ENCODE measurements around the gene PRSS50.

PRSS50 gene

GRCh38 chr3:46725621-46726314 is 8.1 kb upstream of the PRSS50 start:
- no peak overlapping the region for H3K27ac ChIP-seq
- TF ChIP-seq, protein P1, sequence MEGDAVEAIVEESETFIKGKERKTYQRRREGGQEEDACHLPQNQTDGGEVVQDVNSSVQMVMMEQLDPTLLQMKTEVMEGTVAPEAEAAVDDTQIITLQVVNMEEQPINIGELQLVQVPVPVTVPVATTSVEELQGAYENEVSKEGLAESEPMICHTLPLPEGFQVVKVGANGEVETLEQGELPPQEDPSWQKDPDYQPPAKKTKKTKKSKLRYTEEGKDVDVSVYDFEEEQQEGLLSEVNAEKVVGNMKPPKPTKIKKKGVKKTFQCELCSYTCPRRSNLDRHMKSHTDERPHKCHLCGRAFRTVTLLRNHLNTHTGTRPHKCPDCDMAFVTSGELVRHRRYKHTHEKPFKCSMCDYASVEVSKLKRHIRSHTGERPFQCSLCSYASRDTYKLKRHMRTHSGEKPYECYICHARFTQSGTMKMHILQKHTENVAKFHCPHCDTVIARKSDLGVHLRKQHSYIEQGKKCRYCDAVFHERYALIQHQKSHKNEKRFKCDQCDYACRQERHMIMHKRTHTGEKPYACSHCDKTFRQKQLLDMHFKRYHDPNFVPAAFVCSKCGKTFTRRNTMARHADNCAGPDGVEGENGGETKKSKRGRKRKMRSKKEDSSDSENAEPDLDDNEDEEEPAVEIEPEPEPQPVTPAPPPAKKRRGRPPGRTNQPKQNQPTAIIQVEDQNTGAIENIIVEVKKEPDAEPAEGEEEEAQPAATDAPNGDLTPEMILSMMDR (IDR thresholded peaks at IDR 0.05), result no peak
- DNase-seq (ENCODE audit: low spot score), result peak; percentile 31
- no peak overlapping the region for H3K4me3 ChIP-seq

DNA sequence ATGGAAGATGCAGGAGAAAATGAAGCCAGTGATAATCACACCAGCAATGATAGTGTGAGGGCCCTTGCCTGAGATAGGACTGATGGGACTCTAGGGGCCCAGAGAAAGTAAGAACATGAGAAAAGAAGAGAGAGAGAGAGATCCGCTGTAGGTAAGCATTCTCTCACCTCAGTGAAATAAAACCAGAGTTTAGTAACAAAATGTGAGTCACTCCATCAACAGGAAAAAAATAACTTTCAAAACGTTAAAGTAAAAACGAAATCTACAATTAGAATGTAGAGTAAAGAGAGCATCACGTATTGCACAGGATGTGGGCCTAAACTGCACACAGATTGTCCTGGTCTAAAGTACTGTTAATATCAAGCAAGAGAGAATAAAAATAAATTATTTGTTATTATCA is 6.8 kb upstream of the PRSS50 start:
- TF ChIP-seq, protein P1 (IDR thresholded peaks at IDR 0.05), result no peak
- Histone ChIP-seq H3K4me3 (no peak overlapping the region), H3K27ac (no peak overlapping the region)
- no peak for DNase-seq (ENCODE audit: low spot score)

- no peak for DNase-seq (ENCODE audit: low spot score)
- H3K27ac ChIP-seq, result no peak overlapping the region
- TF ChIP-seq, protein P1 (IDR thresholded peaks at IDR 0.05), result no peak
- no peak overlapping the region for H3K4me3 ChIP-seq
These were observed 4.8 kb upstream of the PRSS50 start for GRCh38 chr3:46722443-46722842.

GRCh38 chr3:46721009-46721408 is 3.3 kb upstream of the PRSS50 start:
- no peak for DNase-seq (ENCODE audit: low spot score)
- TF ChIP-seq, protein P1 (IDR thresholded peaks at IDR 0.05), result no peak
- Histone ChIP-seq H3K4me3 (no peak overlapping the region), H3K27ac (no peak overlapping the region)

GRCh38 chr3:46719735-46720271 is 2.1 kb upstream of the PRSS50 start:
- TF ChIP-seq, protein P1 (IDR thresholded peaks at IDR 0.05), result no peak
- Histone ChIP-seq H3K4me3 (no peak overlapping the region), H3K27ac (no peak overlapping the region)
- DNase-seq (ENCODE audit: low spot score), result peak; percentile 29

GRCh38 chr3:46719044-46719565 is 1.4 kb upstream of the PRSS50 start:
- Histone ChIP-seq H3K4me3 (no peak overlapping the region), H3K27ac (no peak overlapping the region)
- DNase-seq (ENCODE audit: low spot score), result peak; percentile 49
- TF ChIP-seq, protein P1 (IDR thresholded peaks at IDR 0.05), result no peak
